DMS79 (cell line): ENCODE measurements around the gene GDE1.

Experiments
- DNase-seq: peaks from one replicate; lab custom pipeline; 2025; lab: John Stamatoyannopoulos, UW

Gene GDE1

GRCh38 chr16:19523559-19524355 is 1.9 kb upstream of the GDE1 start, which contains the start of gene CCP110:
Gene CCP110, plus strand, starts transcription at chr16:19523942. Its CDS starts 3,940 bp downstream, at chr16:19527882.
- DNase-seq = peak; percentile 88

GRCh38 chr16:19523184-19523558 is 1.3 kb upstream of the GDE1 start:
- no peak for DNase-seq

- no peak for DNase-seq
Measured at GRCh38 chr16:19522760-19523159, 862 bp upstream of the GDE1 start.

GRCh38 chr16:19522397-19522732 is 467 bp upstream of the GDE1 start:
- DNase-seq = peak; percentile 46

GRCh38 chr16:19520861-19521331 is 1.0 kb downstream of the GDE1 start:
- DNase-seq = no peak

- no peak for DNase-seq
Measured at GRCh38 chr16:19518388-19518787, 3.5 kb downstream of the GDE1 start.

- no peak for DNase-seq
Measured at GRCh38 chr16:19517424-19518089, 4.3 kb downstream of the GDE1 start.

GRCh38 chr16:19515757-19516156 is 6.1 kb downstream of the GDE1 start:
- DNase-seq = no peak

- DNase-seq = no peak
Measured at GRCh38 chr16:19513377-19514053, 8.4 kb downstream of the GDE1 start.

- no peak for DNase-seq
Measured at GRCh38 chr16:19512297-19512696, 9.6 kb downstream of the GDE1 start.

- DNase-seq = no peak
Measured at GRCh38 chr16:19507867-19508266, 14.0 kb downstream of the GDE1 start.

- DNase-seq = no peak
Measured at GRCh38 chr16:19506965-19507364, 14.9 kb downstream of the GDE1 start.

- DNase-seq = no peak
Measured at GRCh38 chr16:19505600-19506303, 16.1 kb downstream of the GDE1 start.

- DNase-seq = no peak
Measured at GRCh38 chr16:19503461-19504075, 18.3 kb downstream of the GDE1 start.

- peak; percentile 50 for DNase-seq
Measured at GRCh38 chr16:19502395-19503131, 19.3 kb downstream of the GDE1 start.

- DNase-seq = no peak
Measured at GRCh38 chr16:19499481-19499880, 22.4 kb downstream of the GDE1 start.

- DNase-seq = no peak
Measured at GRCh38 chr16:19499006-19499405, 22.9 kb downstream of the GDE1 start.

GRCh38 chr16:19497176-19497575 is 24.7 kb downstream of the GDE1 start:
- no peak for DNase-seq

GRCh38 chr16:19490619-19491018 is 31.3 kb downstream of the GDE1 start:
- DNase-seq = no peak

- no peak for DNase-seq
Measured at GRCh38 chr16:19488213-19488640, 33.7 kb downstream of the GDE1 start.

- DNase-seq = no peak
Measured at GRCh38 chr16:19486750-19487325, 35.1 kb downstream of the GDE1 start.
